ENCODE measurements around the gene EXOC1L. TPM values are rescaled to one million over a fixed set of nuclear protein-coding genes. Genes with fewer than 3 reads are reported as not detected.

Gene EXOC1L
- total RNA-seq, 4 donors from 2014 or later = not detected

Other genes with a start within 250 kb of the EXOC1L start
- gene PDCL2, start 227.5 kb upstream of the EXOC1L start, total RNA-seq = not detected
- 10 to 100 TPM; 16.3 to 54.7 (median 36.7) TPM for gene NMU, start 183.5 kb upstream of the EXOC1L start, total RNA-seq
- gene EXOC1, start 33.9 kb downstream of the EXOC1L start, total RNA-seq = 10 to 100 TPM; 27.1 to 60.1 (median 32.9) TPM
- 10 to 100 TPM in 1 of 4 donors, 1 to 10 TPM in 3; 3.1 to 16.1 (median 4.8) TPM for gene CEP135, start 129.2 kb downstream of the EXOC1L start, total RNA-seq